DOHH2 (cell line): ENCODE results near the gene PIBF1.

Source experiments
- H3F3A ChIP-seq: fragments of 200-600 bp; sonication (generic), shearing (Covaris generic); 2 replicates; pipeline ENCODE4 v1.6.0; 2016; ENCODE audit warnings: antibody characterized with exemption, mild to moderate bottlenecking; ENCODE audit not compliant: control insufficient read depth, insufficient read depth
- H3K27ac ChIP-seq: fragments of 200-600 bp; sonication (generic); 2 replicates; pipeline ENCODE4 v1.5.1; 2014; ENCODE audit warnings: low read depth, mild to moderate bottlenecking, low read length, moderate library complexity
- H3K27me3 ChIP-seq: fragments of 200-600 bp; sonication (generic); 2 replicates; pipeline ENCODE4 v1.6.1; 2014; ENCODE audit warnings: mild to moderate bottlenecking, low read length, mixed read lengths; ENCODE audit not compliant: control insufficient read depth
- H3K36me3 ChIP-seq: fragments of 200-600 bp; sonication (generic); 2 replicates; pipeline ENCODE4 v1.6.1; 2014; ENCODE audit warnings: mild to moderate bottlenecking, low read length, moderate library complexity, mixed read lengths; ENCODE audit not compliant: control insufficient read depth
- H3K4me1 ChIP-seq: fragments of 200-600 bp; sonication (generic); 2 replicates; pipeline ENCODE4 v1.6.1; 2014; ENCODE audit warnings: mild to moderate bottlenecking, low read length, mixed read lengths; ENCODE audit not compliant: control insufficient read depth
- H3K4me2 ChIP-seq: fragments of 200-600 bp; sonication (generic); 2 replicates; pipeline ENCODE4 v1.6.0; 2014; ENCODE audit warnings: mild to moderate bottlenecking, low read length, moderate library complexity
- H3K4me3 ChIP-seq: fragments of 200-600 bp; sonication (generic); 2 replicates; pipeline ENCODE4 v1.5.1; 2014; ENCODE audit warnings: mild to moderate bottlenecking, low read length, mixed read lengths
- H3K79me2 ChIP-seq: fragments of 200-600 bp; sonication (generic); 2 replicates; pipeline ENCODE4 v1.6.1; 2014; ENCODE audit warnings: mild to moderate bottlenecking, low read length, mixed read lengths; ENCODE audit not compliant: control insufficient read depth
- H3K9me2 ChIP-seq: fragments of 200-600 bp; sonication (generic); replicated peaks from 2 replicates; pipeline ENCODE4 v1.6.1; 2014; ENCODE audit warnings: mild to moderate bottlenecking, low read length, mixed read lengths; ENCODE audit not compliant: control insufficient read depth
- H3K9me3 ChIP-seq: fragments of 200-600 bp; sonication (generic); 2 replicates; pipeline ENCODE4 v1.6.1; 2014; ENCODE audit warnings: antibody characterized with exemption, low read length, mixed read lengths; ENCODE audit not compliant: control insufficient read depth, insufficient read depth
- H4K20me1 ChIP-seq: fragments of 200-600 bp; sonication (generic); 2 replicates; pipeline ENCODE4 v1.6.0; 2014; ENCODE audit warnings: low read depth, mild to moderate bottlenecking, antibody characterized with exemption, low read length, moderate library complexity; ENCODE audit not compliant: control insufficient read depth, insufficient read depth
- CTCF ChIP-seq: fragments of 200-600 bp; sonication (generic); IDR thresholded peaks from one replicate; pipeline ENCODE4 v1.5.1; 2014; ENCODE audit warnings: antibody characterized with exemption, mild to moderate bottlenecking, low read depth, low read length; ENCODE audit not compliant: poor library complexity, severe bottlenecking
- EZH2phosphoT487 ChIP-seq: fragments of 200-600 bp; sonication (generic); IDR thresholded peaks from 2 replicates; pipeline ENCODE4 v1.6.1; 2017; ENCODE audit warnings: borderline replicate concordance, mild to moderate bottlenecking, antibody characterized with exemption, low read length, moderate library complexity, mixed read lengths

PIBF1 gene

GRCh38 chr13:72788831-72789230 is 6.9 kb downstream of the PIBF1 start:
- Histone ChIP-seq H3K9me3 (no peaks in the 10 kb centered on the region), H3K27me3 (no peaks in the 10 kb centered on the region), H3K79me2 (peaks cover 76% of the 10 kb centered on the region), H3K27ac (no peak overlapping the region), H3K36me3 (peaks cover 75% of the 10 kb centered on the region), H4K20me1 (peaks cover 3% of the 10 kb centered on the region; the same call in 1 of the 2 replicates), H3K4me2 (no peak overlapping the region), H3K4me1 (peaks cover 12% of the 10 kb centered on the region), H3F3A (no peaks in the 10 kb centered on the region; the same call in 1 of the 2 replicates), H3K9me2 (no peaks in the 10 kb centered on the region), H3K4me3 (no peak overlapping the region)
- TF ChIP-seq EZH2phosphoT487 = no peak
- TF ChIP-seq CTCF = no peak

- H3K27ac ChIP-seq = no peak overlapping the region
- no peaks in the 10 kb centered on the region for H3K4me1 ChIP-seq
- H3F3A ChIP-seq = no peaks in the 10 kb centered on the region; the same call in 1 of the 2 replicates
- H3K4me3 ChIP-seq = no peak overlapping the region
- no peaks in the 10 kb centered on the region for H4K20me1 ChIP-seq
- peaks cover 84% of the 10 kb centered on the region for H3K36me3 ChIP-seq
- H3K9me3 ChIP-seq = no peaks in the 10 kb centered on the region
- peaks cover 42% of the 10 kb centered on the region for H3K79me2 ChIP-seq
- TF ChIP-seq EZH2phosphoT487 (no peak), CTCF (no peak)
- H3K4me2 ChIP-seq = no peak overlapping the region
- H3K9me2 ChIP-seq = no peaks in the 10 kb centered on the region
- H3K27me3 ChIP-seq = no peaks in the 10 kb centered on the region
Measured at GRCh38 chr13:72792640-72793039, 10.7 kb downstream of the PIBF1 start.

GRCh38 chr13:72798817-72799216 is 16.9 kb downstream of the PIBF1 start:
- Histone ChIP-seq H3K4me3 (no peak overlapping the region), H3K27ac (no peak overlapping the region), H3K27me3 (no peaks in the 10 kb centered on the region), H3K4me2 (no peak overlapping the region), H3K4me1 (no peaks in the 10 kb centered on the region), H4K20me1 (no peaks in the 10 kb centered on the region), H3K36me3 (peaks cover 80% of the 10 kb centered on the region), H3F3A (no peaks in the 10 kb centered on the region), H3K79me2 (peaks cover 2% of the 10 kb centered on the region; the same call in 1 of the 2 replicates), H3K9me3 (no peaks in the 10 kb centered on the region), H3K9me2 (no peaks in the 10 kb centered on the region)
- TF ChIP-seq CTCF (no peak), EZH2phosphoT487 (no peak)
